HepG2 (cell line): ENCODE measurements around the gene TAS2R60.

Source experiments
- ZBTB7A ChIP-seq: sonication (generic); formaldehyde crosslinking; IDR thresholded peaks from 2 replicates; pipeline ENCODE4 v1.8.0; 2022; ENCODE audit warnings: mild to moderate bottlenecking, missing genetic modification reagents
- ZBTB8A ChIP-seq: sonication (generic); formaldehyde crosslinking; IDR thresholded peaks from 2 replicates; pipeline ENCODE4 v1.4.0; 2020; ENCODE audit warnings: mild to moderate bottlenecking, low read depth, missing genetic modification reagents, borderline replicate concordance

GRCh38 chr7:143463556-143463955 is 20.3 kb downstream of the TAS2R60 start:
- TF ChIP-seq ZBTB7A (CRISPR knock-in tag) (no peak), ZBTB8A (CRISPR knock-in tag) (no peak)
